K562 (cell line): ENCODE results near the gene NME7. TPM values are rescaled to one million over a fixed set of nuclear protein-coding genes. Genes with fewer than 3 reads are reported as not detected.

Source experiments
- AFF4 ChIP-seq: sonication (generic); formaldehyde crosslinking; IDR thresholded peaks from 2 replicates; pipeline ENCODE4 v1.8.0; 2023; ENCODE audit warnings: mild to moderate bottlenecking, missing genetic modification reagents
- ATF2 ChIP-seq: sonication (generic); formaldehyde crosslinking; IDR thresholded peaks from 2 replicates; pipeline ENCODE4 v1.8.1; 2022; ENCODE audit warnings: missing genetic modification reagents
- BACH1 ChIP-seq: fragments of 200-800 bp; sonication (Bioruptor generic); IDR thresholded peaks from 2 replicates; pipeline ENCODE4 v1.6.1; 2016; ENCODE audit warnings: missing genetic modification characterization, missing compliant biosample characterization
- CBFA2T2 ChIP-seq: fragments of 450-650 bp; conservative IDR thresholded peaks from 2 replicates; pipeline ENCODE4 v1.6.1; 2017; ENCODE audit warnings: mild to moderate bottlenecking
- HNRNPK ChIP-seq: fragments of 200-400 bp; formaldehyde crosslinking; IDR thresholded peaks from one replicate; pipeline ENCODE4 v1.6.1; 2018; ENCODE audit warnings: mild to moderate bottlenecking, low read depth, low read length; ENCODE audit not compliant: poor library complexity, severe bottlenecking
- KAT2B ChIP-seq: IDR thresholded peaks from one replicate; pipeline ENCODE4 v1.6.1; 2012; ENCODE audit warnings: low read depth, mild to moderate bottlenecking, control low read depth, inconsistent platforms, low read length, moderate library complexity
- KLF10 ChIP-seq: fragments of 250-450 bp; sonication (Bioruptor Pico); IDR thresholded peaks from 2 replicates; pipeline ENCODE4 v1.6.1; 2021; ENCODE audit warnings: matching md5 sums
- NCOA1 ChIP-seq: fragments of 450-650 bp; IDR thresholded peaks from 2 replicates; pipeline ENCODE4 v1.6.1; 2016; ENCODE audit warnings: low read depth
- NFE2 ChIP-seq: IDR thresholded peaks from 2 replicates; pipeline ENCODE4 v1.6.1; 2014; ENCODE audit warnings: antibody characterized with exemption, low read depth
- NRF1 ChIP-seq, 2 experiments: fragments of 450-650 bp; IDR thresholded peaks in 1 of 2; conservative IDR thresholded peaks in 1 of 2; 2 replicates each; pipeline ENCODE4 v1.6.1; 2014; ENCODE audit warnings: mild to moderate bottlenecking in 2 of 2
- PML ChIP-seq: IDR thresholded peaks from 2 replicates; pipeline ENCODE4 v1.6.1; 2012; ENCODE audit warnings: low read length, inconsistent platforms
- RBM34 ChIP-seq: fragments of 200-400 bp; formaldehyde crosslinking; IDR thresholded peaks from 2 replicates; pipeline ENCODE4 v1.6.1; 2018; ENCODE audit warnings: low read length, borderline replicate concordance; ENCODE audit not compliant: insufficient read depth
- SMAD4 ChIP-seq: fragments of 250-450 bp; sonication (Bioruptor Pico); conservative IDR thresholded peaks from 2 replicates; pipeline ENCODE4 v1.8.0; 2021; ENCODE audit warnings: inconsistent platforms, mild to moderate bottlenecking, moderate library complexity
- SPI1 ChIP-seq: IDR thresholded peaks from 2 replicates; pipeline ENCODE4 v1.6.1; 2011; ENCODE audit warnings: low read depth, low read length, control low read depth, borderline replicate concordance
- SRSF7 ChIP-seq: fragments of 200-400 bp; formaldehyde crosslinking; optimal IDR thresholded peaks from 2 replicates; pipeline ENCODE3; 2017; ENCODE audit warnings: mild to moderate bottlenecking, low read depth, low read length
- STAT5A ChIP-seq: IDR thresholded peaks from 2 replicates; pipeline ENCODE4 v1.6.1; 2012; ENCODE audit warnings: low read length, inconsistent platforms, borderline replicate concordance
- TCF7 ChIP-seq: sonication (generic); IDR thresholded peaks from 2 replicates; pipeline ENCODE4 v1.6.1; 2016; ENCODE audit warnings: antibody characterized with exemption, borderline replicate concordance
- XRCC3 ChIP-seq: fragments of 450-650 bp; IDR thresholded peaks from 2 replicates; pipeline ENCODE4 v1.6.1; 2017; ENCODE audit warnings: mild to moderate bottlenecking, moderate library complexity
- ZBTB12 ChIP-seq: fragments of 250-450 bp; sonication (Bioruptor Pico); IDR thresholded peaks from 2 replicates; pipeline ENCODE4 v1.4.0; 2020
- ZFP36 ChIP-seq: fragments of 150-350 bp; IDR thresholded peaks from 2 replicates; pipeline ENCODE4 v1.6.1; 2018; ENCODE audit warnings: low read length, low read depth; ENCODE audit not compliant: partially characterized antibody
- ZNF12 ChIP-seq: sonication (generic); formaldehyde crosslinking; IDR thresholded peaks from 2 replicates; pipeline ENCODE4 v1.4.0; 2020; ENCODE audit warnings: mild to moderate bottlenecking, missing genetic modification reagents
- ZNF253 ChIP-seq: fragments of 250-450 bp; sonication (Bioruptor Pico); conservative IDR thresholded peaks from 2 replicates; pipeline ENCODE4 v1.6.1; 2021; ENCODE audit warnings: mild to moderate bottlenecking
- ZNF512 ChIP-seq: IDR thresholded peaks from 2 replicates; pipeline ENCODE4 v1.6.1; 2016; ENCODE audit warnings: missing genetic modification characterization, missing compliant biosample characterization
- polyA plus RNA-seq, 8 experiments: library from polyadenylated mRNA; depleted of rRNA in 4 of 8; stranded (reverse) in 5 of 8; unstranded in 3 of 8; fragments of >200 nt; fragmentation: Nextera tagmentation in 2 of 8; fragmentation: Illumina TruSeq in 1 of 8; extraction: Ambion mirVana in 2 of 8; extraction: Trizol in 1 of 8; gene quantifications; 2 replicates each; pipeline versions ENCODE4 v1.2.1 to v1.2.3, GENCODE V29; 2011 to 2014; ENCODE audit warnings: inconsistent platforms in 1 of 8, missing spikeins in 1 of 8
- total RNA-seq, 7 experiments: library from RNA; depleted of rRNA in 6 of 7; stranded (reverse); fragments of >200 nt in 6 of 7; fragmentation: Illumina TruSeq in 2 of 7; extraction: Trizol in 2 of 7; gene quantifications; 2 replicates each; pipeline versions ENCODE4 v1.2.1 to v1.2.3, GENCODE V29; 2011 to 2021; ENCODE audit warnings: low replicate concordance in 1 of 7

Gene NME7
- total and polyA plus RNA-seq, 9 of the 15 experiments (the other 6 are each of a cell fraction or from before 2014, with no cell fraction given): 7.9 to 43.2 (median 23.9) TPM

- peak; percentile 79 for TF ChIP-seq STAT5A
- no peak for TF ChIP-seq TCF7
- TF ChIP-seq ZNF512 (tag): no peak
- no peak for TF ChIP-seq SPI1
- TF ChIP-seq BACH1 (tag): no peak
- TF ChIP-seq HNRNPK: no peak
- no peak for TF ChIP-seq ATF2 (CRISPR knock-in tag)
- TF ChIP-seq NCOA1: no peak
- no peak for TF ChIP-seq ZBTB12 (CRISPR knock-in tag)
- TF ChIP-seq ZNF12 (CRISPR knock-in tag): no peak
- TF ChIP-seq AFF4: no peak
- TF ChIP-seq SMAD4: 0 out of 2 replicates have a peak, but pooled peaks have one; percentile 46
- TF ChIP-seq PML: peak; percentile 73
- no peak for TF ChIP-seq RBM34
- no peak for TF ChIP-seq SRSF7
- TF ChIP-seq NRF1 (conservative IDR thresholded peaks at IDR 0.05 in 1 of 2, IDR thresholded peaks at IDR 0.05 in 1 of 2): no peak
- TF ChIP-seq CBFA2T2: peak; percentile 84
- TF ChIP-seq KLF10: no peak
- TF ChIP-seq ZFP36: no peak
- no peak for TF ChIP-seq KAT2B
- TF ChIP-seq ZNF253 (CRISPR knock-in tag): no peak
- no peak for TF ChIP-seq XRCC3
- TF ChIP-seq NFE2: no peak
Observed at GRCh38 chr1:169193191-169193850, 174.3 kb downstream of the NME7 start (continued).
